A673 (cell line): ENCODE results near the gene SGMS1.

Source experiments
- CTCF ChIP-seq: fragments of 300-800, 200-600 bp; sonication (generic); conservative IDR thresholded peaks from 2 replicates; pipeline ENCODE4 v1.5.1; 2017; ENCODE audit warnings: low read depth, mild to moderate bottlenecking, antibody characterized with exemption, low read length, moderate library complexity, mixed read lengths
- EZH2 ChIP-seq: fragments of 200-600 bp; sonication (generic); IDR thresholded peaks from 2 replicates; pipeline ENCODE4 v1.6.1; 2017; ENCODE audit warnings: borderline replicate concordance, low read depth, mild to moderate bottlenecking, mixed read lengths, antibody characterized with exemption, low read length; ENCODE audit not compliant: poor library complexity, severe bottlenecking

DNA sequence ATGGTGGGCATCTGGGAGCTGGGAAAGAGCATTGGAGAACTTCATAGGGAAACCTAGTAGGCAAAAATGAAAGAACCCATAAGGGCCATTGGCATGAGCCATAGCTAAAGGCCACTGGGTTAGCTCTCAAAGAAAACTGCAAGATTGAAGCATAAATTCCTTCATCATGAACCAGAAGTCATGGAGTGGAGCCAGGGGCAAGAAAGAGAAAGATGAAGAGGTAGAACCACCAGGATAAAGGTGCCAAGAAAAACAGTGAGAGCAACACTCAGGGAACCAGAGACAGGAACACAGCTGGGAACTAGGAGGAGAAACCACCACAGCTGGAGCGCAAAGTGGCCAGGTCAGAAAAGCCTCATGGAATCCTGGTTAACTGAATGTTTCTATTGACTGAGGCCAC, 11.5 kb upstream of the SGMS1 start:
- TF ChIP-seq CTCF (no peak), EZH2 (no peak)
